T-helper 2 cell (primary cell): Measurements from ENCODE around the gene MKS1.

ENCODE experiments used
- DNase-seq, 5 experiments: peaks; one replicate each; pipeline versions ENCODE4 v3.0.0 to v3.0.0-alpha.2; 2012 to 2022

MKS1 gene

GRCh38 chr17:58156839-58157803 is 61.9 kb downstream of the MKS1 start:
- DNase-seq, result peak; percentile 20 to 73 (median 48)
